ENCODE data around the gene MBOAT2. TPM values are rescaled to one million over a fixed set of nuclear protein-coding genes. Genes with fewer than 3 reads are reported as not detected.

Gene MBOAT2
- total RNA-seq, 1 experiment from 2014 or later = 16.8 TPM

DNA sequence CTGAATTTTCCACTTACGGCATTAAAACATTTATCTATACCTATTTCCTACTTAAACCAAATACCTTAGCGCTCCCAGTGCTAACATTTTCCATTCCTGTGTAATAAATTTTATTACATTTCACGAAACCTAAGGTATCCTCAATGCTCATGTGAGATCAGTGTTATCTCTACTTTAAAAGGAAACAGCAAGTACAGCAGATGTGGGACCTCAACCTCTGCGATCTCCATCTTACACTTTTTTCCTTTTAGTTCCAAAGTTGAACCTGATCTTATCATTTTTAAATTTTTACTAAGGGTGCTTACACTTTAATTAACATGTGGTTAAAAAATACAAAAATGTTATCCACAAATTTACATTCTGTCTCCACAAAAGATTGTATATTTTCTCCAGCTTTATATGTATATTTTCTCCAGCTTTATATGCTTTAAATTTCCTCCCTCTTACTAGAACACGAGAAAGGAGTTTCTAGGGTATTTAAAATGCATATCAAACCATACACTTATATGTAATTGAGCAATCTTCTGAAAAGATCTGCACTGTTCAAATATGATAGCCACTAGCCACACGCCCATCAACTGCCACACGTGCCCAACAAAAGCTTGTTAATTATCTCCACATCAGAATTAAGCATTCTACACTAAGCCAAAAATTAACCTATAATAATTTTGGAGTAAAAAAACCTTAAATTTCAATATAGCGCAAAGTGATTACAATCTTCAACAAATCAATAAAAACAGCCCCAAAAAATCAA lies 38.1 kb downstream of the MBOAT2 start:
- TF ChIP-seq EZH2phosphoT487 (IDR thresholded peaks at IDR 0.05; ENCODE audit: borderline replicate concordance) (no peak), SP1 (IDR thresholded peaks at IDR 0.05; ENCODE audit: low read depth) (no peak), POLR2A (IDR thresholded peaks at IDR 0.05; ENCODE audit: borderline replicate concordance, extremely low read depth, insufficient read depth, insufficient read length) (no peak), CTCF (IDR thresholded peaks at IDR 0.05 in 2 of 3, conservative IDR thresholded peaks at IDR 0.05 in 1 of 3; ENCODE audit: borderline replicate concordance in 1 of 3, insufficient read depth in 1 of 3, low read depth in 2 of 3, low read length in 2 of 3) (no peak), EZH2 (IDR thresholded peaks at IDR 0.05) (no peak), CBX3 (IDR thresholded peaks at IDR 0.05; ENCODE audit: low read depth) (no peak), ZFX (IDR thresholded peaks at IDR 0.05) (no peak), ZNF274 (IDR thresholded peaks at IDR 0.05; ENCODE audit: low read depth, low read length) (no peak), FOSL1 (IDR thresholded peaks at IDR 0.05; ENCODE audit: low read depth) (no peak), SIN3A (IDR thresholded peaks at IDR 0.05; ENCODE audit: low read depth) (no peak), REST (IDR thresholded peaks at IDR 0.05; ENCODE audit: low read depth) (no peak), YY1 (IDR thresholded peaks at IDR 0.05; ENCODE audit: extremely low read depth, insufficient replicate concordance, low read depth, low read length) (no peak), EGR1 (IDR thresholded peaks at IDR 0.05; ENCODE audit: low read depth) (no peak)
- TF ChIP-seq, protein P1, sequence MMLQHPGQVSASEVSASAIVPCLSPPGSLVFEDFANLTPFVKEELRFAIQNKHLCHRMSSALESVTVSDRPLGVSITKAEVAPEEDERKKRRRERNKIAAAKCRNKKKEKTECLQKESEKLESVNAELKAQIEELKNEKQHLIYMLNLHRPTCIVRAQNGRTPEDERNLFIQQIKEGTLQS (IDR thresholded peaks at IDR 0.05) = no peak

More for the DNA sequence above, 38.1 kb downstream of the MBOAT2 start:
- ATAC-seq (no peak), DNase-seq (ENCODE audit: low read depth, low spot score) (no peak)
- Histone ChIP-seq H2AFZ (ENCODE audit: low read depth, low read length, poor library complexity, severe bottlenecking) (no peak overlapping the region), H3K36me3 (ENCODE audit: control insufficient read depth in 1 of 2, insufficient read depth in 2 of 2, low read length in 2 of 2) (no peaks in the 10 kb centered on the region), H3K79me2 (ENCODE audit: insufficient read depth, low read length) (peaks cover 4% of the 10 kb centered on the region; the same call in 1 of the 2 replicates), H3K4me2 (ENCODE audit: low read length) (no peak overlapping the region), H3K4me1 (ENCODE audit: control insufficient read depth in 1 of 2, insufficient read depth in 2 of 2, low read length in 2 of 2) (no peaks in the 10 kb centered on the region), H3K27ac (ENCODE audit: low read depth, low read length) (no peak overlapping the region), H3K9me2 (ENCODE audit: insufficient read depth) (no peaks in the 10 kb centered on the region; the same call in 1 of the 2 replicates), H4K20me1 (ENCODE audit: insufficient read depth) (peaks cover 3% of the 10 kb centered on the region; the same call in 1 of the 2 replicates), H3K9me3 (ENCODE audit: control insufficient read depth in 1 of 2, insufficient read depth in 1 of 2, low read depth in 1 of 2, low read length in 2 of 2) (no peaks in the 10 kb centered on the region), H3K9ac (ENCODE audit: low read length) (no peak overlapping the region), H3K4me3 (replicated peaks in 1 of 2; ENCODE audit: low read depth in 1 of 2, low read length in 2 of 2) (no peak overlapping the region), H3K27me3 (ENCODE audit: insufficient read depth, low read length) (no peaks in the 10 kb centered on the region)
- intact Hi-C loops (cut with micrococcal nuclease) = no loop called here
- ChIA-PET POLR2A (no interaction called here), RAD21 (ENCODE audit: low non-redundant PET in 1 of 2, low total read pairs in 2 of 2, uncharacterized antibody in 2 of 2, unreplicated experiment in 2 of 2) (no interaction called here), CTCF (no interaction called here)
- BruUV-seq (replicated peaks) = no TSS peak

Measured in HCT116 (cell line).